PC-3 (cell line): Measurements from ENCODE around the gene CIP2A. TPM values are rescaled to one million over a fixed set of nuclear protein-coding genes. Genes with fewer than 3 reads are reported as not detected.

ENCODE experiments used
- ATAC-seq: fragments of 200-7000 bp; cut with Tn5 transposase; 2 replicates; pipeline ENCODE4 v1.9.1; 2020; ENCODE audit warnings: mild to moderate bottlenecking, moderate library complexity
- BruUV-seq: library from RNA; stranded (reverse); fragments of 400-500 nt; replicated peaks from 2 replicates; lab custom pipeline; 2021; lab: Mats Ljungman, UMichigan
- CTCF ChIA-PET: fragments of 300-600 bp; sonication (Branson Sonifier 250); formaldehyde crosslinking; loops from one replicate; lab custom pipeline; 2022; ENCODE audit warnings: antibody characterized with exemption; lab: Charles Lee
- POLR2A ChIA-PET: fragments of 300-600 bp; sonication (Branson Sonifier 250); formaldehyde crosslinking; loops from one replicate; lab custom pipeline; 2022; ENCODE audit warnings: antibody characterized with exemption; ENCODE audit not compliant: unreplicated experiment; lab: Charles Lee
- DNase-seq: peaks from one replicate; pipeline ENCODE4 v3.0.0-alpha.2; 2015
- H2AFZ ChIP-seq: fragments of 300-600 bp; sonication (generic); 2 replicates; pipeline ENCODE4 v1.6.0; 2016; ENCODE audit warnings: antibody characterized with exemption, low read length
- H3F3A ChIP-seq: fragments of 300-600 bp; sonication (generic); one replicate; pipeline ENCODE4 v1.6.0; 2017; ENCODE audit warnings: antibody characterized with exemption, low read length, control low read depth, mild to moderate bottlenecking; ENCODE audit not compliant: unreplicated experiment
- H3K27ac ChIP-seq: fragments of 300-600 bp; sonication (generic); 2 replicates; pipeline ENCODE4 v1.5.1; 2016; ENCODE audit warnings: mild to moderate bottlenecking, low read length
- H3K27me3 ChIP-seq: fragments of 300-600 bp; sonication (generic); 2 replicates; pipeline ENCODE4 v1.6.1; 2016; ENCODE audit warnings: low read length, mixed read lengths
- H3K36me3 ChIP-seq: fragments of 300-600 bp; sonication (generic); 2 replicates; pipeline ENCODE4 v1.6.1; 2016; ENCODE audit warnings: low read depth, mixed run types, low read length, mixed read lengths
- H3K4me1 ChIP-seq: fragments of 300-600 bp; sonication (generic); 2 replicates; pipeline ENCODE4 v1.5.1; 2016; ENCODE audit warnings: low read length; ENCODE audit not compliant: insufficient read depth
- H3K4me2 ChIP-seq: fragments of 300-600 bp; sonication (generic); 2 replicates; pipeline ENCODE4 v1.6.0; 2016; ENCODE audit warnings: low read length
- H3K4me3 ChIP-seq: fragments of 300-600 bp; sonication (generic); 2 replicates; pipeline ENCODE4 v1.5.1; 2016; ENCODE audit warnings: mild to moderate bottlenecking, low read length, mixed read lengths
- H3K79me2 ChIP-seq: fragments of 300-600 bp; sonication (generic); 2 replicates; pipeline ENCODE4 v1.6.1; 2017; ENCODE audit warnings: low read length, mixed read lengths
- H3K9ac ChIP-seq: fragments of 300-600 bp; sonication (generic); 2 replicates; pipeline ENCODE4 v1.6.0; 2016; ENCODE audit warnings: mild to moderate bottlenecking, low read length
- H3K9me2 ChIP-seq: fragments of 300-600 bp; sonication (generic); replicated peaks from 2 replicates; pipeline ENCODE4 v1.6.1; 2016; ENCODE audit warnings: mixed run types, low read length, mixed read lengths
- H3K9me3 ChIP-seq: fragments of 300-600 bp; sonication (generic); 2 replicates; pipeline ENCODE4 v1.6.1; 2016; ENCODE audit warnings: low read length, mixed read lengths
- H4K20me1 ChIP-seq: fragments of 300-600 bp; sonication (generic); 2 replicates; pipeline ENCODE4 v1.6.1; 2016; ENCODE audit warnings: low read length, mixed read lengths
- CTCF ChIP-seq: fragments of 300-600 bp; sonication (generic); conservative IDR thresholded peaks from 2 replicates; pipeline ENCODE4 v1.5.1; 2017; ENCODE audit warnings: antibody characterized with exemption, low read depth, mild to moderate bottlenecking, low read length
- EZH2 ChIP-seq: fragments of 300-600 bp; sonication (generic); IDR thresholded peaks from one replicate; pipeline ENCODE4 v1.6.1; 2017; ENCODE audit warnings: antibody characterized with exemption, mild to moderate bottlenecking, low read length; ENCODE audit not compliant: unreplicated experiment
- EZH2phosphoT487 ChIP-seq: fragments of 300-600 bp; sonication (generic); IDR thresholded peaks from 2 replicates; pipeline ENCODE4 v1.6.1; 2018; ENCODE audit warnings: mild to moderate bottlenecking, antibody characterized with exemption, low read length, borderline replicate concordance
- intact Hi-C: fragments of 100-400 bp; cut with micrococcal nuclease; formaldehyde crosslinking; loops from 2 replicates; pipeline ENCODE4 v1.9.0; 2023
- total RNA-seq: library from RNA; depleted of rRNA; stranded (reverse); fragments of >200 nt; gene quantifications from 2 replicates; pipeline ENCODE4 v1.2.3, GENCODE V29; 2014

The CIP2A gene
- total RNA-seq, 1 experiment from 2014 or later: 47.9 TPM

DNA sequence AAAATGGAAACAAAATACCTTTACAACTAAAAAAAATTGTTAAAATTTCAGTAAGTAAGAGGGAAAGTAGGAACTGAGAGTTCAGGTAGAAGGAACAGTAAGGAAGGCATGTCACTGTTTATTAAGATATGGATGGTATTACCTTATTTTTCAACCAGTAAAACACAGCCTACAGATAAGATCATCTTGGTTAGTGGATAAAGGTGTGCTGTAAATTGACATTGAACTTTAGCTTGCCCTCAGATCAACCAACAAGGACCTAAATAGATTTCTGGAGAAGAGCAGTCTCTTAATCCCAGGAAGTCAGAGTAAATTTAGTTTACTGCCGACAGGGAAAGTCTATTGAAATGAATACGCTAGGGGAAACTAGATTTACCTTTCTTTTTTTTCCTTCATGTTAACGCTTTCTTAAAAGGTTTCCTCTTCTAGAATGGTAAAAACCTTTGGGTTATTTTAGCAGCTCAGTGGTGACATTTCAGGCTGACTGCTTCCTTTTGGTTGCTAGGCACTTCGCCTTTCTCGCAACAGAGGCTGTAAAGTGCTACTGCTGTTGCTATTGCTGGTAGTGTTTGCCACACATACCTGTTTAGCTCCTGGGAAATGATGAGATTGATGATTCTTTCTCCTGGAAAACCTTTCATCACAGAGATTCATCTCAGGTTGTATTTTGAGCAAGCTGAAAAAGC, 13.2 kb upstream of the CIP2A start:
- Histone ChIP-seq H3K4me3 (no peak overlapping the region), H3F3A (no peaks in the 10 kb centered on the region), H3K36me3 (no peaks in the 10 kb centered on the region), H3K9me2 (no peaks in the 10 kb centered on the region), H4K20me1 (no peaks in the 10 kb centered on the region), H3K27ac (no peak overlapping the region), H3K9ac (no peak overlapping the region), H3K27me3 (no peaks in the 10 kb centered on the region), H2AFZ (no peak overlapping the region), H3K4me1 (peaks cover 15% of the 10 kb centered on the region), H3K79me2 (no peaks in the 10 kb centered on the region), H3K4me2 (no peak overlapping the region), H3K9me3 (no peaks in the 10 kb centered on the region)
- ATAC-seq: no peak
- BruUV-seq: no TSS peak
- no peak for DNase-seq
- POLR2A ChIA-PET: interaction anchor here (0.6 kb wide), 2 partner anchors 24 to 48 kb away, joined by 3 read pairs; no protein-coding TSS in a partner anchor
- CTCF ChIA-PET: no interaction called here
- TF ChIP-seq EZH2: no peak
- no peak for TF ChIP-seq CTCF
- no peak for TF ChIP-seq EZH2phosphoT487
- intact Hi-C loops: no loop called here

DNA sequence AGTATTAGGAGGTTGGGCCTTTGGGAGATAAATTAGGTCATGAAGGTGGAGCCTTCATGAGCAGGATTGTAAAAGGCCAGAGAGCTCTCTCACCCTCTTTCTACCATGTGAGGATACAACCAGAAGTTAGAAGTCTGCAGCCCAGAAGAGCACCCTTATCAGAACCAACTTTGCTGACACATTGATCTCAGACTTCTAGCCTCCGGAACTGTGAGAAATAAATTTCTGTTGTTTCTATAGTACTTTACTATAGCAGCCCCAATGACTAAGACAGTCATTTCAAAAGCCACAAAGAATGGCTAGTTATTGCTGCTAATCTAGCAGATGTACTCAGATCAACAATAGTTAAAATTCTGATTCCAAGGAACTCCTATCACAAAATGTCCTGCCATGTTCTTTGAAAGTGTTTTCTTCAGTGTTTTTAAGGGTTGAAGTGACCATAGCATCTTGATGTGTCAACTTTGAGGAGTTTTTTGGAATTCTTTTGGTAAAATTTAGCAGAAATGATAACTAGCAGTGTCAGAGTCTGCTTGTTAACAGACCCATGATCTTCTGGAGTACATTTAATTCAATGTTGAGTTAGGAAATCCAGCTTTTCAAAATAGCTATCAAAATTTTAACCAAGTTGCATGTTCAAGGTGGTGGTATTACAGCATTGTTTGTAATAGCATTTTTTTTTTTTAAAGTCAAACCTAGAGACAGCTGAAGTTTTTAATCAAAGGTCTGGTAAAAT, 10.6 kb upstream of the CIP2A start:
- ATAC-seq (no peak), DNase-seq (no peak)
- Histone ChIP-seq H4K20me1 (no peaks in the 10 kb centered on the region), H3K79me2 (no peaks in the 10 kb centered on the region), H3K27ac (no peak overlapping the region), H3K9me2 (no peaks in the 10 kb centered on the region), H3K9me3 (no peaks in the 10 kb centered on the region), H3K4me1 (peaks cover 15% of the 10 kb centered on the region), H3K9ac (no peak overlapping the region), H3F3A (no peaks in the 10 kb centered on the region), H3K36me3 (no peaks in the 10 kb centered on the region), H2AFZ (no peak overlapping the region), H3K27me3 (no peaks in the 10 kb centered on the region), H3K4me3 (no peak overlapping the region), H3K4me2 (no peak overlapping the region)
- no TSS peak for BruUV-seq
- CTCF ChIA-PET: no interaction called here
- POLR2A ChIA-PET: no interaction called here
- TF ChIP-seq CTCF (no peak), EZH2phosphoT487 (no peak), EZH2 (no peak)
- intact Hi-C loops: no loop called here

DNA sequence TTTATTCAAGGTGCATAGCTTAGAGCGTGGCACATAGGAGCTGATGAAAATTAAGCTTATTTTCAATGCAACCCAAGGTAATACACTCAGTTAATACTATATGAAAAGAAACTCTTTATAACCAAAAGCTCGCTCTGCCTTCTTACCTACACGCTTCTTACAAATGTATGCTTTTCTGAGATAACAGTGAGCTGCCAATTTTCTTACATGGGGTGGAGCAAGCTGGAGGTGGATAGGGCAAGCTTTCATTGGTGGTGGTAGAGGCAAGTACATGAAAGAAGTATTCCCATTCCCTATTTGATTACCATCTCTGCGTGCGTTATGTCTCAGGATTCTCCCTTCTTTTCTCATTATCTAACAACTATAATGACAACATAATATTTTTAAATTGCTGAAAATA, 9.1 kb upstream of the CIP2A start:
- Histone ChIP-seq H3K27ac (no peak overlapping the region), H3F3A (no peaks in the 10 kb centered on the region), H3K9me2 (no peaks in the 10 kb centered on the region), H3K4me1 (peaks cover 2% of the 10 kb centered on the region), H3K27me3 (no peaks in the 10 kb centered on the region), H3K79me2 (no peaks in the 10 kb centered on the region), H4K20me1 (no peaks in the 10 kb centered on the region), H2AFZ (no peak overlapping the region), H3K4me3 (no peak overlapping the region), H3K9me3 (no peaks in the 10 kb centered on the region), H3K4me2 (no peak overlapping the region), H3K36me3 (no peaks in the 10 kb centered on the region), H3K9ac (no peak overlapping the region)
- intact Hi-C loops: no loop called here
- POLR2A ChIA-PET: no interaction called here
- DNase-seq (no peak), ATAC-seq (no peak)
- no TSS peak for BruUV-seq
- TF ChIP-seq EZH2 (no peak), CTCF (no peak), EZH2phosphoT487 (no peak)
- CTCF ChIA-PET: no interaction called here
